NB4 (cell line): Measurements from ENCODE around the gene RAPGEF4.
A peak's percentile ranks its signal among the peaks of the same experiment; 100 is the strongest.

ENCODE experiments used
- CTCF ChIP-seq: IDR thresholded peaks from one replicate; pipeline ENCODE4 v1.5.1; 2012; ENCODE audit warnings: low read depth, low read length
- POLR2A ChIP-seq: IDR thresholded peaks from 2 replicates; pipeline ENCODE4 v1.6.1; 2011; ENCODE audit warnings: mild to moderate bottlenecking; ENCODE audit not compliant: insufficient read length; ENCODE audit errors: extremely low read depth

- TF ChIP-seq CTCF (no peak), POLR2A (peak; percentile 57)
Observed at GRCh38 chr2:172693529-172694455, 41.9 kb upstream of the RAPGEF4 start.
